ENCODE data around the gene ZFP14. TPM values are rescaled to one million over a fixed set of nuclear protein-coding genes. Genes with fewer than 3 reads are reported as not detected.
"Not testable (repeated sequence)": the region's sequence is repeated elsewhere in the genome, so short reads cannot be mapped to it uniquely, and the experiment has no call there.

The ZFP14 gene
- total RNA-seq, 1 donor from 2014 or later, result 2.5 TPM

GRCh38 chr19:36309759-36310158 lies 69.2 kb downstream of the ZFP14 start:
- DNase-seq (ENCODE audit: low read depth); H3K36me3 ChIP-seq (ENCODE audit: control insufficient read depth, insufficient read depth, low read length); H3K27me3 ChIP-seq (ENCODE audit: control insufficient read depth, insufficient read depth, low read length); H3K4me3 ChIP-seq (ENCODE audit: low read depth, low read length): not testable (repeated sequence)

GRCh38 chr19:36309309-36309708 lies 69.7 kb downstream of the ZFP14 start:
- H3K36me3 ChIP-seq (ENCODE audit: control insufficient read depth, insufficient read depth, low read length); H3K27me3 ChIP-seq (ENCODE audit: control insufficient read depth, insufficient read depth, low read length); DNase-seq (ENCODE audit: low read depth); H3K4me3 ChIP-seq (ENCODE audit: low read depth, low read length): not testable (repeated sequence)

- not testable (repeated sequence) for H3K4me3 ChIP-seq (ENCODE audit: low read depth, low read length); H3K27me3 ChIP-seq (ENCODE audit: control insufficient read depth, insufficient read depth, low read length); DNase-seq (ENCODE audit: low read depth); H3K36me3 ChIP-seq (ENCODE audit: control insufficient read depth, insufficient read depth, low read length)
Measured at GRCh38 chr19:36292317-36292716, 86.7 kb downstream of the ZFP14 start.

Other genes starting within 250 kb of the ZFP14 start
- gene CAPNS1, start 239.1 kb downstream of the ZFP14 start, total RNA-seq, result 262 and 352 TPM in 2 replicates
- gene COX7A1, start 226.8 kb downstream of the ZFP14 start, total RNA-seq, result 1.0 and 1.4 TPM in 2 replicates
- gene ZNF565, start 164.5 kb downstream of the ZFP14 start, total RNA-seq, result 1.5 and 2.2 TPM in 2 replicates
- gene ZNF146, start 164.1 kb downstream of the ZFP14 start, total RNA-seq, result 123 and 155 TPM in 2 replicates
- 4.7 and 6.0 TPM in 2 replicates for gene ZFP82, start 39.4 kb upstream of the ZFP14 start, total RNA-seq
- gene ZNF566, start 110.4 kb upstream of the ZFP14 start, total RNA-seq, result 4.8 and 9.9 TPM in 2 replicates
- 18.6 and 19.4 TPM in 2 replicates for gene ZNF260, start 149.1 kb upstream of the ZFP14 start, total RNA-seq
- 8.4 and 16.3 TPM in 2 replicates for gene ZNF529, start 194.1 kb upstream of the ZFP14 start, total RNA-seq
- gene ZNF382, start 226.1 kb upstream of the ZFP14 start, total RNA-seq, result 3.6 and 13.9 TPM in 2 replicates